Fibroblast of gingiva (primary cell): ENCODE measurements around the gene ZNF428.

Experiments
- DNase-seq: peaks from one replicate; pipeline ENCODE4 v3.0.0-alpha.2; 2011; ENCODE audit warnings: low read depth

ZNF428 gene

GRCh38 chr19:43562226-43562697, 57.2 kb downstream of the ZNF428 start:
- DNase-seq: no peak

GRCh38 chr19:43561139-43561970, 58.1 kb downstream of the ZNF428 start:
- DNase-seq: no peak

DNA sequence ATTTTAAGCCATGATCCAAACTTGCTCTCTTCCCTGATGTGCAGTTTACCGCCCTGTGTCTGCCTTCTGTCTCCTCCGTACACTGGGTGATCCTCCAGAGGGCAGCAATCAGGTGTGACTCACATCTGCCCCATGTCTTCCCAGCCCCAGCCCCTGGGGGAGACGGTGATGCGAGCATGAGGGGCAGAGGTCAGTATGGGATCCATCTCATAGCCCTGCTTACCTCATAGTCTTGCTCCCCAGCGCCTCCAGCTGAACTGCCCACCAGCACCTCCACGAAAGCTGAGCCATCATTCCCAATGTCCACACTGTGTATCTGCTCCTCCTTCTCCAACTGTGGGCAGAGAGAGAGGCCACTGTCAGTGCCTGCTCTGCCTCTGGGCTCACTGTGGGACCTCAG, 58.7 kb downstream of the ZNF428 start:
- DNase-seq: no peak
